Right renal pelvis (tissue), 4 donors: ENCODE results near the gene TRIM14. TPM values are rescaled to one million over a fixed set of nuclear protein-coding genes. Genes with fewer than 3 reads are reported as not detected.
"Not testable (repeated sequence)": the region's sequence is repeated elsewhere in the genome, so short reads cannot be mapped to it uniquely, and the experiment has no call there.

Experiments
- DNase-seq, 4 donors: peaks; one replicate each; pipeline ENCODE4 v3.0.0-alpha.2; 2013; ENCODE audit warnings: low read depth in 4 of 4, low spot score in 3 of 4, missing footprints in 1 of 4
- polyA plus RNA-seq, 4 donors: library from polyadenylated mRNA; unstranded; fragments of 120-200 nt; gene quantifications; one replicate each; pipeline ENCODE4 v1.2.1, GENCODE V29; 2013; ENCODE audit not compliant: insufficient read length in 4 of 4

Gene TRIM14
- polyA plus RNA-seq, 4 donors, result 4.8 to 6.5 (median 5.2) TPM

DNA sequence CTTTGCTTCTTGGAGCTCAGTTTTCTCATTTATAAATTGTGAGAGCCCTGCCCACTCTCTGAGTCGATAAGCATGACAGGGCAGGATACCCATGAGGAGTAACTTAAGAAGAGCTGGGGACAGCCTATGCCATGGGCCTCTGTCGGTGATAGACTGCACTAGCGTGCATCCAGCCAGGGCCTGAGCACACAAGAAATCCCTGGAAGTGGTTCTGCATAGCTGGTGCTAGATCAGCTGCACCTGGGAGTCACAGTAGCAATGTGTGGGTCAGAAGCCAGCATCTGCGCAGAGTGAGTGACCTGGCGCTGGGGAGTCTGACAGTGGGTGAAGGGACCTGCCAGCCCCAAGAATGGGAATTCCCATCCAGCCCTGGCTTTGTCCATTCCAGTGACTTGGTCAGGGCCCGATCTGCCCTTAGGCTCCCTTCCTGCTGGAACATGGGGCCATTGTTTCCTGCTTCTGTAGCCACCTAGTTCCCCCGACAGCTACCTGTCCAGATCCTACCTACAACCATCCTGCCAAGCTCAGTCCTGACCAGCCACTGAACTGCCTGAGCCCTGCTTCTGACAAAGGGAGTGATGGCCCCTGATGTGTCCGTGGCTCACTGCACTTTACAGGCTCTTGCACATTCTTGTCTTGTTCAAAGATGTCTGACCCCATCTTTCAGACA is 98.4 kb downstream of the TRIM14 start:
- no peak for DNase-seq

DNA sequence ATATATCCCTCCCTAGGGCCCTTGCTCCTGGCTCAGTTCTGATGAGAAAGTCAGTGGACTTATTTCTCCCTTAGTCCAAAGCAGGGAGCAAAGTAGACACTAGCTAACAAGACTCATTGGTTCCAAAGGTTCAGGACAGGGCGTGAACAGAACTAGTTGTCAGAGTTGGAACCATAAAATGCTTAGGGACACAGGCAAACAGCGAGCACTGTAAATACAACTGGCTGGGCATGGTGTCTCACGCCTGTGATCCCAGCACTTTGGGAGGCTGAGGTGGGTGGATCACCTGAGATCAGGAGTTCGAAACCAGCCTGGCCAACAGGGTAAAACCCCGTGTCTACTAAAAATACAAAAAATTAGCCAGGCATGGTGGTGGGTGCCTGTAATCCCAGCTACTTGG is 99.2 kb downstream of the TRIM14 start:
- DNase-seq, result not testable (repeated sequence)

Other genes with a start within 250 kb of the TRIM14 start
- 10 to 100 TPM; 20.4 to 23.1 (median 21.1) TPM for gene TRMO, start 196.7 kb downstream of the TRIM14 start, polyA plus RNA-seq
- 1 to 10 TPM; 2.8 to 4.3 (median 3.7) TPM for gene HEMGN, start 181.1 kb downstream of the TRIM14 start, polyA plus RNA-seq
- gene ANP32B, start 135.9 kb downstream of the TRIM14 start, polyA plus RNA-seq, result 100 to 1,000 TPM; 234 to 267 (median 247) TPM
- gene NANS, start 62.5 kb downstream of the TRIM14 start, polyA plus RNA-seq, result 10 to 100 TPM; 37.5 to 41.2 (median 38.9) TPM
- 1 to 10 TPM; 1.9 to 3.1 (median 2.6) TPM for gene CORO2A, start 73.4 kb upstream of the TRIM14 start, polyA plus RNA-seq
- gene TBC1D2, start 136.4 kb upstream of the TRIM14 start, polyA plus RNA-seq, result 1 to 10 TPM; 3.3 to 3.9 (median 3.6) TPM